H54 (cell line): ENCODE measurements around the gene SMIM41.

Source experiments
- DNase-seq: peaks from one replicate; pipeline ENCODE4 v3.0.0; 2011; ENCODE audit warnings: low spot score, mixed read lengths; ENCODE audit not compliant: insufficient read length
- FAIRE-seq: peaks from 3 replicates; lab custom pipeline; 2011; peaks lifted over from hg19 to GRCh38; lab: Jason Lieb, UNC
- POLR2A ChIP-seq: IDR thresholded peaks from 2 replicates; pipeline ENCODE4 v1.6.1; 2011; ENCODE audit warnings: low read depth, mild to moderate bottlenecking, low read length

The SMIM41 gene

DNA sequence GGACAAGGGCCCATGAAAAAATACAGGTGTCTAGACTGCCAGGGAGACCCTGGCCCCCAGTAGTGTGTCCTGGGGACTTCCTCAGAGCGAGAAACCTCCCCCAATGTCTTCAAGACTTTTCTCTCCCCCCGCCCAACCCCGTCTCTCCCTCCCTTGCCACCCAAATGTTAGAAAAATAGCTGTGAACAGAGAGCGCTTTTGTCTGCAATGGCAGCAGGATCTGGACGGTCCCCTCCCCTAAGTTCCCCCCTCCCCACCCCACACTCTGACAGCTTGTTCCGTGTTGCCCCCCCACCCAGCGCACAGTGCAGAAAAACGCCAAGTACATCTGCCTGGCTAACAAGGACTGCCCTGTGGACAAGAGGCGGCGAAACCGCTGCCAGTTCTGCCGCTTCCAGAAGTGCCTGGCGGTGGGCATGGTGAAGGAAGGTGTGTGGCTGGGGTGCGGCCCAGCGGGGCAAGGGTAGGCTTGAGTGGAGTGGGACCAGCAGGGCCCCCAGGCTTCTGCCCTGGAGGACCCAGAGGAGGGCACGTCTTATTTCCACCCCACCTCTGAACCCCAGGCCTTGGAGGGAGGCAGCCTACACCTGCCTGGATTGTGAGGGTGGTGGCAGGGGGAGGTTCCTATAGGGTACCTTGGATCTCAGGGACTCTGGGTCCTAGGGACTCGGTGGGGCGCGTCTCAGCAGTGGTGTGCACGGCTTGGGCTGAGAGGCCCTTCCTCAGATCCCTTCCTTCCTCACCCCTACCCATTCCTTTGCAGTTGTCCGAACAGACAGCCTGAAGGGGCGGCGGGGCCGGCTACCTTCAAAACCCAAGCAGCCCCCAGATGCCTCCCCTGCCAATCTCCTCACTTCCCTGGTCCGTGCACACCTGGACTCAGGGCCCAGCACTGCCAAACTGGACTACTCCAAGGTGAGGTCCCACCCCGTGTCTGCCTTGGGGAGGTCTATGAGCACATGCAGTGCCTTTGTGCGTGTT, 23.5 kb upstream of the SMIM41 start:
- no peak for TF ChIP-seq POLR2A
- DNase-seq (no peak), FAIRE-seq (no peak)

DNA sequence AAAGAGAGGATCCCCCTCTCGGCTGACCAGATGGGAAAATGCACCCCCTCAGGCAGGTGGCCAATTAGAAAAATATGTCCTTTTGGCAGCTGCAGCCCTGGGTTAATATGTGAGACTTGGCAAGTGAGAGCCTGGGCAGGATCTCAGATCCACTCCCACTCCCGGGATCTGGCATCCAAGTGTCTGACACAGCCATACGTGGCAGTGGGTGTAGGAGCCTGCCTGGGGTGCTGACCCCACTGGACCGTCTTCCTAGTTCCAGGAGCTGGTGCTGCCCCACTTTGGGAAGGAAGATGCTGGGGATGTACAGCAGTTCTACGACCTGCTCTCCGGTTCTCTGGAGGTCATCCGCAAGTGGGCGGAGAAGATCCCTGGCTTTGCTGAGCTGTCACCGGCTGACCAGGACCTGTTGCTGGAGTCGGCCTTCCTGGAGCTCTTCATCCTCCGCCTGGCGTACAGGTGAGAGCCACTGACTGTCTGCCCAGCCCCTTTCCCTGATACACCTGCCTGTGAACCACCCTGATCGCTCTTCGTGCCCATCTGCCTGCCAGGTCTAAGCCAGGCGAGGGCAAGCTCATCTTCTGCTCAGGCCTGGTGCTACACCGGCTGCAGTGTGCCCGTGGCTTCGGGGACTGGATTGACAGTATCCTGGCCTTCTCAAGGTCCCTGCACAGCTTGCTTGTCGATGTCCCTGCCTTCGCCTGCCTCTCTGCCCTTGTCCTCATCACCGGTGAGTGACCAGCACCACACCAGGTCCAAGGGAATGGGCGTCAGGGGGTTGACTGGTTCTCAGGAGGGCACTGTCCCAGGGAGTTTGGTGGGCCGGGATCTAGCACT, 22.5 kb upstream of the SMIM41 start:
- no peak for DNase-seq
- TF ChIP-seq POLR2A, result no peak
- FAIRE-seq, result no peak

DNA sequence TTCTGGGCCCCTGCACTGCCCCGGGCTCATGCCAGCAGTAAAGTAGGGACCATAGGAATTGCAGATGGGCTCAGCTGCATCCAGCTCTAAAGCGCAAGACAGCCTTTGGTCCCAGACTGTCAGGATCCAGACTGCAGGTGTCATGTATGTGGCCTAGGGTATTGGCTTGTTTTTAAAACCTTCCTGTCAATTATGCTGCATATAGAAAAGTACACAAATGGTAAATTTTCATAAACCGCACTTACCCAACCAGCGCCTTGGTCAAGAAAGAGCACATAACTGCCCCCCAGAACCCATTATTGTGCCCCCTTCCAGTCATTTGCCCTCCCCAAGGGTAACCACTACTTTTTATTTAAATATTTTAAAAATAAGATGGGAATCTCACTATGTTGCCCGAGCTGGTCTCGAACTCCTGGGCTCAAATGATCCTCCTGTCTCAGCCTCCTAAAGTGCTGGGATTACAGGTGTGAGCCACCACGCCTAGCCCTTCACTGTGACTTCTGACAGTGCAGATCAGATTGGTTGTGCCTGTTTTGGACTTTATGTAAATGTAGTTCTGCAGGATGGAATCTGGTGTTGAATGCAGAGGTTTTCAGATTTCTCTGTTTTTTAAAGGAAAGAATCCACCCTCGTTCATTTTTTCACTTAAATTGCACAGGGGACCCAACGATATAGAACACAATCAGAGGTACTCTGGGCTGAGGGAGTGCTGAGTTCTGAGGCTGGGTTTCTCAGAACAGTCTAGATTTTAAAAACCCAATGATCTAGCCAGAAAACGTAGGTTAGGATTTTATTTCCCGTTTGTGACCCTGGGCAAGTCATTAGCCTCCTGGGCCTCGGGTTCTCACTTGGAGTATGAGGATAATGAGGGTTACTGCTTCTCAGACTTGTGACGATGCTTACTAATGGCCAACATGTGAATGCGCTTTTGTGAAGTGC, 21.6 kb upstream of the SMIM41 start:
- no peak for TF ChIP-seq POLR2A
- DNase-seq (no peak), FAIRE-seq (no peak)

DNA sequence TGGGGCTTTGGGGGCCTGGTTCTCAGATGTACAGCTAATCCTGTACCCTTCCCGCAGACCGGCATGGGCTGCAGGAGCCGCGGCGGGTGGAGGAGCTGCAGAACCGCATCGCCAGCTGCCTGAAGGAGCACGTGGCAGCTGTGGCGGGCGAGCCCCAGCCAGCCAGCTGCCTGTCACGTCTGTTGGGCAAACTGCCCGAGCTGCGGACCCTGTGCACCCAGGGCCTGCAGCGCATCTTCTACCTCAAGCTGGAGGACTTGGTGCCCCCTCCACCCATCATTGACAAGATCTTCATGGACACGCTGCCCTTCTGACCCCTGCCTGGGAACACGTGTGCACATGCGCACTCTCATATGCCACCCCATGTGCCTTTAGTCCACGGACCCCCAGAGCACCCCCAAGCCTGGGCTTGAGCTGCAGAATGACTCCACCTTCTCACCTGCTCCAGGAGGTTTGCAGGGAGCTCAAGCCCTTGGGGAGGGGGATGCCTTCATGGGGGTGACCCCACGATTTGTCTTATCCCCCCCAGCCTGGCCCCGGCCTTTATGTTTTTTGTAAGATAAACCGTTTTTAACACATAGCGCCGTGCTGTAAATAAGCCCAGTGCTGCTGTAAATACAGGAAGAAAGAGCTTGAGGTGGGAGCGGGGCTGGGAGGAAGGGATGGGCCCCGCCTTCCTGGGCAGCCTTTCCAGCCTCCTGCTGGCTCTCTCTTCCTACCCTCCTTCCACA, 20.7 kb upstream of the SMIM41 start:
- DNase-seq (no peak), FAIRE-seq (no peak)
- no peak for TF ChIP-seq POLR2A

DNA sequence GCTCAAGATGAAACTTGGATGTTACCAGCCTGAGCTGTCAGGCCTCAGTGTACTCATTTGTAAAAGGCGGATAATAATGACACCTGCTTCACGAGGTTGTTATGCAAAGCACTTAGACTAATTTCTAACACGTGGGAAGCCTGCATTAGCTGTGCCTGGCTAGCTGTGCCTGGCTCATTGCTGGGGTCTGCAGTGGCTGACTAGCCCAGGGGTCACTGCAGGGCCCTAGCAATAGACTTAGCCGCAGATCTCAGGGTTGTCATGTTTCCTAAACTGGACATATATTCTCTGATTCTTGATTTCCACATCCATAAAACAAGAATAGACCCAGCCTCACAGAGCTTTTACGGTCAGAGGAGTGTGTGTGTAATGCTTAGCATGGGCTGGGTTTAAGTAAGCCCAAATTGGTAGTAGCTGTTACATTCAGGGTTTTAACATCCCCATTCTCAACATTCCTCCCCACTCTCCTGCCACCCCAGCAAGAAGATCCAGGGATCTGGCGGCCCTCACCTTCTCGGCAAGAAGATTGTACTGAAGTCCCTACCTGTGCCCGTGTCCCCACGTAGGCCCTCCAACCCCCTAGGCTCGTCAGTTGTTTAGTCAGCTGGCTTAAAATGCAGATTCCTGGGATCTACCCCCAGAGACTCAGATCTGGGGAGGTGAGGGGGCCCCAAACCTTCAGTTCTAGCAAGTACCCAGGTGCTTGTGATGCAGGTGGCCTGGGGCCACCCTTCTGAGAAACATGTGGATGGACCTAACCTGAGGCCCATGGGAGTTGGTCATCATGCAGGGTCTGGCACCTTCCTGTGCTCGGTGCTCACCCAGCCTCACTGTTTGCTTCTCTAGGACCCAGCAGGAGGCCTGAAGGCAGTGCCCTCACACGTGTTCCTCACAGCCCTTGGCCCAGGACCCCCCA, 19.7 kb upstream of the SMIM41 start:
- no peak for TF ChIP-seq POLR2A
- FAIRE-seq, result no peak
- no peak for DNase-seq

DNA sequence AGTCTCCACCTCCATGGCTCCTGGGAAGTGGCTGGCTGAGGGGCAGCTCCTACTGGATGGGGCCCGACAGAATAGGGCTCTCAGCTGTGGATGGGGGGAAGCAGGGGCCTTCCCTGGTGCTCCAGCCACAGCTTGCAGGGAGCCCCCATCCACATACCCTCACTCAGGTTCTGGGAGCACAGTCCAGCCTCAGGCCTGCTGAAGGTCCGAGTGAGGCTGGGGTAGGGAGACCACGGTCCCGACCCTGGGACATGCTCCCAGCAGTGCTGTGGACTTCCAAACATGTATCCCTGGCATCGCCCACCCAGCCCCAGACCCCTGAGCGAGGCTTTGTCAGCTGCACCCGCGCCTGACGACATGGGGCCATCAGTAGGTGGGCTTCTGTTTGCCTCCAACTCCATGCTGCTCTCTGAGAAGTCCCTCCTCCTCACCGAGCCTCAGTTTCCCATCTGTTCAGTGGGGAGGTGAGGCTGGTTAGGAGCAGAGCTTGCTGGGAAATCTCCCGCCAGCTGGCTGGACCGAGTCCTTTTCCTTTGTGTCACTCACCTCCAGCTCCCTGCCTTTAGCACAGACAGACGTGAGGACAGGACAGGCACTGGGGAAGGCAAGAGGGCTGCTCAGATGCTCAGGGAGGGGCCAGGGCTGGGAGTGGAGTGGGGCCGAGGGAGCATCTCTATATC, 18.9 kb upstream of the SMIM41 start:
- no peak for DNase-seq
- TF ChIP-seq POLR2A, result no peak
- FAIRE-seq, result no peak

DNA sequence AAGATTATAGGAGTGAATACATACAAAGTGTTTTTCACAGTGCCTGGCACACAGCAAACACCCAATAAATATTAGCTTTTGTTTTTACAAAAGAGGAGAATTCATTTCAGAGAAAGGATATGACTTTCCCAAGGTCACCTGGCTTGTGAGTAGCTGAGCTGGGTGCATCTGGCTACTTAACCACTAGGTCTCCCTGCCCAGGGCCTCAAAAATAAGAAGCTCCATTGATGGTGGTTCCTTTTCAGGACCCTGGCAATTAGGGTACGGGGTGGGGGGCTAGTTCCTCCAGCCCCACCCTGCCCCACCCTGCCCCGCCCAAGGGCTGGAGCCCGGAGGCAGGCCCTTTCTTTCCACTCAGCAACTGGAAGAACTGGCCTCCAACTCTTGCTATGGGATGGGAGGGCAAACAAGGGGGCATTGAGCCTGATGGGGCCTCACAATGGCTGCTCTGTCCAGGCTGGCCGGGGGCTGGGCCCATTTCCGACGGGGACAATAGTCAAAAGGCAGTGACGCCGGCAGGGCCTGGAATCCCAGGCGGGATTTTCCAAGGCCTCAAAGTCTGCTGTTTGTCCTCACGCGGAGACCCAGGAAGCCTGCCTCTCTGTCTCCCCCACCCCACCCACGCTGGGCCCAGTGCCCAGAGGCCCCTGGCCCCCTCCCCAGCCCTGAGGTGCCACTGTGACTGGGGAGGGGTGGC, 17.9 kb upstream of the SMIM41 start:
- no peak for FAIRE-seq
- TF ChIP-seq POLR2A, result no peak

DNA sequence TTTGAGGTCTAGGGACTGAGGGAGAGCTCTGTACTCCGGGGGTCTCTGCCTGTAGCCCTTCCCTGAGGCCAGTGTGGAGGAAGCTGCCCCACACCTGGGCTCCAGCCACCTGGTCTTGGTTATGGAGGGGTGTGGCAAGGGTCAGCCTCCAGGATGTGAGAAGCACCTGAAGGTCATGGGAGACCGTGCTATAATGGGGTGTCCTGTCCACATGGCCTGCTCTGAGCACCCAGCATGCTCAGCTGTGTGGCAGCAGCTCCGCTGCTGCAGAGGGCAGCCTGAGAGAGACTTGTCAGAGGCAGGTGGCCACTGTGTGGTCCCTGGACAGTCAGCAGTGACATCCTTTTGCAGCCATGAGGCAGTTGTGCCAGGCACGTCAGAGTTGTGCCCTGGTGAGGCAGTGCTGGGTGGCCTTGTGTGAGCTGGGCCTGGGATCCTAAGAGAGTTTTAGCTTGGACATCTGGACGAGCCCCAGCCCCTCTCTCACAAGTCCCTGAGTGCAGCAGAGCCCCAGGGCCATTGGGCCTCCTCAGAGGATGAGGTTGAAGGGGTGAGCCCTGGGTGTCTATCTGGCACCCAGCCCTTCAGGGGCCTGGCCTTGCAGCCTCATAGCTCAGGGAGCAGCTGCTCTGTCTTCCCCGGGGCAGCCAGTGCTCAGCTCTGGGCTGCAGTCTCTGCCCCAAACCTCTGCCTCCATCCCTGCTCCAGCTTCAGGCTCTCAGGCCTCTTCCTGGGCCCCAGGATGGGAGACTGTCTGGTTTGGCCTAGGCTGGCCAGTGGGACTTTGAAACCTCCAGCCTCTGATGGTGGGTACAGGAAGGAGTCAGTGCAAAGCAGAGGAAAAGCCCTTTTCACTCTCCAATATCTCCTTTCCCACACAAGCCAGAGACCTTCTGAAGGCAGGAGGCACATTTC, 17.1 kb upstream of the SMIM41 start:
- DNase-seq (no peak), FAIRE-seq (no peak)
- no peak for TF ChIP-seq POLR2A

More for the DNA sequence above, 17.9 kb upstream of the SMIM41 start:
- DNase-seq, result no peak

DNA sequence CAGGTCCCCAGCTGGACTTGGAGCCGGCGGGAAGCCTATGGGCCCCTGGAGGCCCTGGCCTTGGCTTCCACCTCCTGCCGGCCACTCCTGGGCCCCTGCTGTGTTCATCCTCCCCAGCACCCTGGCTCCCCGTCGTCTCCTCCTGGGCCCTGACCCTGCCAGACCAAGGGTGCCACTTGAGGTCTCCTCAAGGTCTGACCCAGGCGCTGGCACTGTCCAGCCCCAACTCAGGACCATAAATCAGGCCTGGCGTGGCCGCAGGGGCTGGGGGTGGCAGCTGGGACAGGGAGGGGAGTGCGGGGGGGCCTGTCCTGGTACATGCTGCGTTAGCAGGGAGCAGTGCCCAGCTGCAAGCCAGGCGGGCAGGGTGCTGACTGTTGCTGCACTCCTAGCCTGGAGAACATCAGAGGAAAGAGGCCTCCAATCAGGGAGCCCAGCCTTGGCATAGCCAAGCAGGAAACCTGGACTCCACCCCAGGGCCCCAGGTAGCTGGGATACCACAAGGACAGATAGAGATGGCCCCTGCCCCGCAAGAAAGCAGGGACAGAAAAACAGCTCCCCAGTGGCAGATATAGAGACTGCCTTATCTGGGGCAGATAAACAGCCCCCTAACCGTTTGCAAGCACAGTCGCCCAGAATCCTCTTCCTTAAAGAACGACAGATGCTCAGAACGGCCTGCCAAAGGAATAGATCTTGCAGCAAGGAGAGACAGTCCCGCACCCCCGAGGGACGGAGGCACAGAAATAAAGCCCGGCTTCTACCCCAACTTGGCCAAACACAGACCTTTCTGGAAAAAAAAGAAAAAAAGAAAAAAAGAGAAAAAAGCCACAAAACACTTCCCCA, 16.2 kb upstream of the SMIM41 start:
- no peak for FAIRE-seq
- no peak for TF ChIP-seq POLR2A
- peak; percentile 74 for DNase-seq
